ENCODE results near the gene PSMD1.

PSMD1 gene

GRCh38 chr2:231210782-231211181 lies 154.1 kb downstream of the PSMD1 start:
- DNase-seq (ENCODE audit: low spot score in 2 of 2) (no peak), ATAC-seq (replicated peaks; ENCODE audit: extremely low read depth, poor library complexity, severe bottlenecking) (no peak)
- H3K4me1 Mint-ChIP-seq = no peaks in the 10 kb centered on the region
- H3K9me3 Mint-ChIP-seq = no peaks in the 10 kb centered on the region
- H3K4me3 Mint-ChIP-seq = no peak overlapping the region
- no peaks in the 10 kb centered on the region for H3K27me3 Mint-ChIP-seq
- no peak overlapping the region for H3K27ac Mint-ChIP-seq (ENCODE audit: low read depth)
- peaks cover 3% of the 10 kb centered on the region for H3K36me3 Mint-ChIP-seq (ENCODE audit: insufficient read depth)

GRCh38 chr2:231211486-231211885 lies 154.8 kb downstream of the PSMD1 start:
- Mint-ChIP-seq H3K36me3 (ENCODE audit: insufficient read depth) (peaks cover 3% of the 10 kb centered on the region), H3K4me3 (no peak overlapping the region), H3K4me1 (no peaks in the 10 kb centered on the region), H3K27ac (ENCODE audit: low read depth) (no peak overlapping the region), H3K27me3 (no peaks in the 10 kb centered on the region), H3K9me3 (no peaks in the 10 kb centered on the region)
- DNase-seq (ENCODE audit: low spot score in 2 of 2) (no peak), ATAC-seq (replicated peaks; ENCODE audit: extremely low read depth, poor library complexity, severe bottlenecking) (no peak)

DNA sequence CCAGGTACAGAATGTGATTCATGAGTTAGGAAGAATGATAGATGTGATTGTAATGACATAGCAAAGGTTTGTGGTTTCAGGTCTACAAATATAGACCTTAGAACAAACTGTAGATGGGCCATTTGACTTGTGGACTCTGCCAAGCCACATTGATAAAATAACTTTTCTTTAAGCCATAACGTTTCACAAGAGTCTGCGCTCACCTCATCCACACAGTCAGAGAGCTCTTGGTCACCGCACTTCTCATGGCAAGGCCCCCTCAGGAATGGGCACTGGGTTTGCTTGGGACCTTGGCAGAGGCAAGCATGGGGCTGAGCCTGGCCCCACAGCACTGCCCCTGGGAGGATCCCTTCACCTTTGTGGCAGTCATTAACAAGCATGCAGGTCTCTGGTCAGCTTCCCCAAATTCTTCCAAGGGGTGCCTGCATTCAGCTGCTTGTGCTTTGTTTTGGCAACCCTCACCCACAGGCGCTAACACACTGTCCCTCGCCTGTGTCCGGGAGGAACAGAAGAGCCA lies 155.7 kb downstream of the PSMD1 start:
- DNase-seq (ENCODE audit: low spot score in 2 of 2) = no peak

DNA sequence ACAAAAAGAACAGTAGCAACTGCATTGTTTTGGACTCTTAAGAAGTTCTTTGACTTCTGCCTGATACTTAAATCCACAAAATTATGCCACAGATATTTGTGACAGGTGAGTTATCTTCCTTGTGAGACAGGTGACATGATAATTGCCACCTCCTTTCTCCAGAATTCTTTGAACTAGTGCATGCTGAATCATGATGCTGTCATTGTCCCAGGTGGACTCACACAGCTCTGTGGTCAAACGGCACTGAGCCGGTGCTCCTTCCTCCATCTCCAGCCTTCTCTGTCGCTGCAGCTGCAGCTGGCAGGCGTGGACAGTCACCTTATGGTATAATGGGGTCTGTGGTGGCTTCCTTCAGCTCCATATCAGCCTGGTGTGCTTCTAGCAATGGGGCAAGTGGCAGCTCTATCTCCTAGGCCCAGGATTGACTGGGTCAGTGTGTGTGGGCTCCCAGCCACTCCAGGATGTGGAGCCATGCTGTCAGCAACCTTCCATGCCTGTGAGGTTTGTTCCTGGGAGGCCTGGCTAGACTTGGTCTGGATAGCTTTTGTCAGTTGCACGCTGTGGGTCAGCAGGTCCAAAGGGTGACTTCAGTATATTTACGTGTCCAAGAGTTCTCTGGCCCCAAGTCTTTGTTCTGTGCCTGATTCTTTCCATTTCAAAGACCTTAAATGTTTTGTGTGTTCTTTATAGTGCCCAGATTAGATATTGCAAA lies 157.4 kb downstream of the PSMD1 start:
- DNase-seq (ENCODE audit: low spot score in 2 of 2) = no peak
- no peaks in the 10 kb centered on the region for H3K27me3 Mint-ChIP-seq
- no peaks in the 10 kb centered on the region for H3K4me1 Mint-ChIP-seq
- H3K4me3 Mint-ChIP-seq = no peak overlapping the region
- no peak for ATAC-seq (replicated peaks; ENCODE audit: extremely low read depth, poor library complexity, severe bottlenecking)
- no peak overlapping the region for H3K27ac Mint-ChIP-seq (ENCODE audit: low read depth)
- H3K36me3 Mint-ChIP-seq (ENCODE audit: insufficient read depth) = peaks cover 3% of the 10 kb centered on the region
- H3K9me3 Mint-ChIP-seq = no peaks in the 10 kb centered on the region

More for the DNA sequence above, 155.7 kb downstream of the PSMD1 start:
- Mint-ChIP-seq H3K4me3 (no peak overlapping the region), H3K36me3 (ENCODE audit: insufficient read depth) (peaks cover 3% of the 10 kb centered on the region), H3K27me3 (no peaks in the 10 kb centered on the region), H3K27ac (ENCODE audit: low read depth) (no peak overlapping the region), H3K9me3 (no peaks in the 10 kb centered on the region), H3K4me1 (no peaks in the 10 kb centered on the region)
- no peak for ATAC-seq (replicated peaks; ENCODE audit: extremely low read depth, poor library complexity, severe bottlenecking)

- Mint-ChIP-seq H3K9me3 (no peaks in the 10 kb centered on the region), H3K36me3 (ENCODE audit: insufficient read depth) (peaks cover 3% of the 10 kb centered on the region), H3K4me3 (no peak overlapping the region), H3K4me1 (no peaks in the 10 kb centered on the region), H3K27ac (ENCODE audit: low read depth) (no peak overlapping the region), H3K27me3 (no peaks in the 10 kb centered on the region)
- DNase-seq (ENCODE audit: low spot score in 2 of 2) (no peak), ATAC-seq (replicated peaks; ENCODE audit: extremely low read depth, poor library complexity, severe bottlenecking) (no peak)
Measured at GRCh38 chr2:231218366-231218765, 161.7 kb downstream of the PSMD1 start.

DNA sequence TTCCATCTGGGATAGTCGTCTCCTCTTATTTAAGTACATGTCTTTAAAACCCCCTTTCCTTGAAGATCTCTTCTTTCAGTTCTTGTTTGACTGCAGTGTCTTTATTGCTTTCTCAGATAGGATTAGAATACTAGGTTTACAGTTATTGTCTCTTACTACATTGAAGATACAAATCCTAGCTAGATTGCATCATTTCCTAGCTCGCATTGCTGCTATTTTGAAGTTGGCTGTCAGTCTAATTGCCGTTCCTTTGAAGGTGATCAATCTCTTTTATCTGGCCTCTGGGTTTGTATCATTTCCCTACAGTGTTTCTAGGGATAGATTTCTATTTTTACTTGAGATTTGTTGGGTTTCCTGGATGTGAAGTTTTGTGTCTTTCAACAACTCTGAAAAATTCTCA lies 162.6 kb downstream of the PSMD1 start:
- Mint-ChIP-seq H3K9me3 (no peaks in the 10 kb centered on the region), H3K36me3 (ENCODE audit: insufficient read depth) (peaks cover 3% of the 10 kb centered on the region), H3K27me3 (no peaks in the 10 kb centered on the region), H3K4me1 (no peaks in the 10 kb centered on the region), H3K27ac (ENCODE audit: low read depth) (no peak overlapping the region), H3K4me3 (no peak overlapping the region)
- DNase-seq (ENCODE audit: low spot score in 2 of 2) (no peak), ATAC-seq (replicated peaks; ENCODE audit: extremely low read depth, poor library complexity, severe bottlenecking) (no peak)

DNA sequence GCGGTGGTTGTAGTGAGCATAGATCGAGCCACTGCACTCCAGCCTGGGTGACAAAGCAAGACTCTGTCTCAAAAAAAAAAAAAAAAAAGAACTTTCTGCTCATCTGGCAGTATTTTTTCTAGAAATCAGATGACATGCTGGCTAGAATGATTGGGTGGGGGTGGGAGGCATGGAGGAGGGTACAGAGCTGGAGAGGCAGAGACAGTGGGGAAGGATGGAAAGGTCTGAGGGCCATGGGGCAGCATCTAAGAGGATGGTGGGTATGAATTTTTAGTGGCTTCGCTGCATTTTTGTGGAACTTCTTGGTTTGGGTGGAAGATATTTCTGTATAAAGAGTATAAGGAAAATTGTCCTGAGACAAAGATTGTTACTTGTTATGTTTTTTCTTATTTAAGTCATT lies 165.1 kb downstream of the PSMD1 start:
- no peaks in the 10 kb centered on the region for H3K9me3 Mint-ChIP-seq
- no peaks in the 10 kb centered on the region for H3K4me1 Mint-ChIP-seq
- no peaks in the 10 kb centered on the region for H3K36me3 Mint-ChIP-seq (ENCODE audit: insufficient read depth)
- H3K4me3 Mint-ChIP-seq = no peak overlapping the region
- DNase-seq (ENCODE audit: low spot score in 2 of 2) (no peak), ATAC-seq (replicated peaks; ENCODE audit: extremely low read depth, poor library complexity, severe bottlenecking) (no peak)
- H3K27ac Mint-ChIP-seq (ENCODE audit: low read depth) = no peak overlapping the region
- H3K27me3 Mint-ChIP-seq = no peaks in the 10 kb centered on the region

All from central memory CD8-positive, alpha-beta T cell (primary cell).